Liver (tissue), 9 donors: Measurements from ENCODE around the gene VPS11. TPM values are rescaled to one million over a fixed set of nuclear protein-coding genes. Genes with fewer than 3 reads are reported as not detected.

Source experiments
- DNase-seq: peaks from one replicate; pipeline ENCODE4 v3.0.0-alpha.2; 2017; ENCODE audit warnings: low spot score
- H3K27ac ChIP-seq, 2 donors: one replicate each; pipeline ENCODE4 v1.7.0; 2013; ENCODE audit warnings: inconsistent platforms in 2 of 2, low read length in 2 of 2, control low read depth in 1 of 2, low read depth in 1 of 2, mild to moderate bottlenecking in 1 of 2
- H3K27me3 ChIP-seq, 4 donors: one replicate each; pipeline versions ENCODE4 v1.6.1 to v1.7.0; 2013; ENCODE audit warnings: low read length in 3 of 4, inconsistent platforms in 1 of 4, mild to moderate bottlenecking in 1 of 4, moderate library complexity in 1 of 4; ENCODE audit not compliant: control insufficient read depth in 4 of 4, insufficient read depth in 4 of 4
- H3K36me3 ChIP-seq, 4 donors: one replicate each; pipeline versions ENCODE4 v1.6.1 to v1.7.0; 2013; ENCODE audit warnings: low read length in 3 of 4, mild to moderate bottlenecking in 3 of 4, low read depth in 1 of 4, moderate library complexity in 1 of 4; ENCODE audit not compliant: control insufficient read depth in 4 of 4, insufficient read depth in 3 of 4
- H3K4me1 ChIP-seq, 4 donors: one replicate each; pipeline versions ENCODE4 v1.6.1 to v1.7.0; 2013; ENCODE audit warnings: low read length in 3 of 4, mild to moderate bottlenecking in 3 of 4, moderate library complexity in 1 of 4; ENCODE audit not compliant: control insufficient read depth in 4 of 4, insufficient read depth in 4 of 4
- H3K4me3 ChIP-seq, 3 donors: one replicate each; pipeline versions ENCODE4 v1.6.1 to v1.7.0; 2013; ENCODE audit warnings: low read length in 3 of 3, control low read depth in 1 of 3, low read depth in 1 of 3, mild to moderate bottlenecking in 1 of 3
- H3K9ac ChIP-seq, 2 donors: one replicate each; pipeline ENCODE4 v1.7.0; 2013; ENCODE audit warnings: low read length in 2 of 2, mild to moderate bottlenecking in 2 of 2, moderate library complexity in 2 of 2, control low read depth in 1 of 2, low read depth in 1 of 2
- H3K9me3 ChIP-seq, 4 donors: one replicate each; pipeline versions ENCODE4 v1.6.1 to v1.7.0; 2013; ENCODE audit warnings: low read length in 3 of 4; ENCODE audit not compliant: control insufficient read depth in 4 of 4
- EGR1 ChIP-seq, 2 donors: IDR thresholded peaks; 2 replicates each; pipeline ENCODE4 v1.6.1; 2016 to 2018; ENCODE audit warnings: antibody characterized with exemption in 2 of 2, low read depth in 2 of 2
- FOXA1 ChIP-seq: IDR thresholded peaks from 2 replicates; pipeline ENCODE4 v1.6.1; 2016; ENCODE audit warnings: antibody characterized with exemption
- FOXA2 ChIP-seq: IDR thresholded peaks from 2 replicates; pipeline ENCODE4 v1.6.1; 2016; ENCODE audit warnings: antibody characterized with exemption
- GABPA ChIP-seq, 2 donors: IDR thresholded peaks in 1 of 2; conservative IDR thresholded peaks in 1 of 2; 2 replicates each; pipeline ENCODE4 v1.6.1; 2016; ENCODE audit warnings: antibody characterized with exemption in 2 of 2, mild to moderate bottlenecking in 1 of 2, moderate library complexity in 1 of 2
- HNF4A ChIP-seq, 2 donors: conservative IDR thresholded peaks; 2 replicates each; pipeline ENCODE4 v1.6.1; 2016; ENCODE audit warnings: antibody characterized with exemption in 2 of 2, mild to moderate bottlenecking in 2 of 2
- HNF4G ChIP-seq: IDR thresholded peaks from 2 replicates; pipeline ENCODE4 v1.6.1; 2016; ENCODE audit warnings: antibody characterized with exemption
- JUND ChIP-seq, 2 donors: IDR thresholded peaks; 2 replicates each; pipeline ENCODE4 v1.6.1; 2016; ENCODE audit warnings: antibody characterized with exemption in 2 of 2
- NR2F2 ChIP-seq: IDR thresholded peaks from 2 replicates; pipeline ENCODE4 v1.6.1; 2016; ENCODE audit warnings: antibody characterized with exemption
- RAD21 ChIP-seq, 2 donors: IDR thresholded peaks; 2 replicates each; pipeline ENCODE4 v1.6.1; 2016; ENCODE audit warnings: antibody characterized with exemption in 2 of 2, mild to moderate bottlenecking in 2 of 2
- RXRA ChIP-seq, 2 donors: IDR thresholded peaks; 2 replicates each; pipeline ENCODE4 v1.6.1; 2017 to 2018; ENCODE audit warnings: antibody characterized with exemption in 2 of 2, mild to moderate bottlenecking in 1 of 2
- SP1 ChIP-seq: IDR thresholded peaks from 2 replicates; pipeline ENCODE4 v1.6.1; 2018; ENCODE audit warnings: antibody characterized with exemption, mild to moderate bottlenecking
- TAF1 ChIP-seq: conservative IDR thresholded peaks from 2 replicates; pipeline ENCODE4 v1.6.1; 2016; ENCODE audit warnings: antibody characterized with exemption, mild to moderate bottlenecking
- YY1 ChIP-seq: IDR thresholded peaks from 2 replicates; pipeline ENCODE4 v1.6.1; 2016; ENCODE audit warnings: antibody characterized with exemption, mild to moderate bottlenecking
- WGBS: extraction: QIAGEN DNeasy Blood & Tissue Kit; methylation state at CpG from one replicate; pipeline ENCODE4 v1.1.7; 2013; 5-methylcytosine and 5-hydroxymethylcytosine counted together
- polyA plus RNA-seq, 2 donors: library from polyadenylated mRNA; stranded (reverse) in 1 of 2; unstranded in 1 of 2; fragments of 200-250 nt in 1 of 2; fragments of >200 nt in 1 of 2; fragmentation: Nextera tagmentation in 1 of 2; extraction: Ambion mirVana in 1 of 2; gene quantifications; one replicate each; pipeline versions ENCODE4 v1.2.1 to v1.2.3, GENCODE V29; 2013 to 2015
- total RNA-seq, 2 donors: library from RNA; depleted of rRNA; stranded (reverse); fragments of >200 nt; gene quantifications; one replicate each; pipeline ENCODE4 v1.2.3, GENCODE V29; 2014
- TF ChIP-seq, protein P1 (sequence below): IDR thresholded peaks from 2 replicates; pipeline ENCODE4 v1.6.1; 2016; ENCODE audit warnings: antibody characterized with exemption
- TF ChIP-seq, protein P2 (sequence below): IDR thresholded peaks from 2 replicates; pipeline ENCODE4 v1.6.1; 2016; ENCODE audit warnings: antibody characterized with exemption
- TF ChIP-seq, protein P3 (sequence below): IDR thresholded peaks from 2 replicates; pipeline ENCODE4 v1.6.1; 2016; ENCODE audit warnings: antibody characterized with exemption, mild to moderate bottlenecking
- TF ChIP-seq, protein P4 (sequence below): fragments of 150-350 bp; IDR thresholded peaks from 2 replicates; pipeline ENCODE4 v1.5.1; 2017; ENCODE audit warnings: improper control_type of control experiment, low read depth, low read length; ENCODE audit not compliant: missing input control
- TF ChIP-seq, protein P5 (sequence below): IDR thresholded peaks from 2 replicates; pipeline ENCODE4 v1.6.1; 2016; ENCODE audit warnings: antibody characterized with exemption
- donor health status: healthy.
- donor health status: healthy.
- donor health status: healthy.
- donor health status: healthy.
- donor health status: healthy.

VPS11 gene
- total and polyA plus RNA-seq, 4 donors, result 7.2 to 17.4 (median 12.2) TPM

DNA sequence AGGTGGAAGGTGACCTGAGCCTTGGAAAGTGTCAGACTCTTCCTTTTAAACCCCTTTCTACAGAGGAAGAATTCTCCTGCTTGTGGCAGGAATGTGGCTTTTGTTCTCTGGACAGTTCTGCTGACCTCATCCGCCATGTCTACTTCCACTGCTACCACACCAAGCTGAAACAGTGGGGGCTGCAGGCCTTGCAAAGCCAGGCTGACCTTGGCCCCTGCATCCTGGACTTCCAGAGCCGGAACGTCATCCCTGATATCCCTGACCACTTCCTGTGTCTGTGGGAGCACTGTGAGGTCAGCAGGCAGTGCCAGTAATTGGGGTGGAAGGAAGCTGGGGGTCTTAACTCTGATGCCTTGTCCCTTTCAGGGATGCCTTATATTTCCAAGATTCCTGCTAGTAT is 63.0 kb downstream of the VPS11 start:
- 70% methylated on average over 3 of the region's 3 CpGs for WGBS
- Histone ChIP-seq H3K9ac (no peak overlapping the region), H3K27me3 (no peaks in the 10 kb centered on the region), H3K4me1 (peaks cover 0 to 2% (median under 1%) of the 10 kb centered on the region in 4 donors), H3K4me3 (no peak overlapping the region), H3K9me3 (no peaks in the 10 kb centered on the region), H3K36me3 (peaks cover 9 to 40% (median 27%) of the 10 kb centered on the region in 4 donors), H3K27ac (no peak overlapping the region)
- DNase-seq, result no peak
- TF ChIP-seq NR2F2, result peak; percentile 86
- peak in 1 of 2 donors; percentile 5 for TF ChIP-seq RAD21 (IDR thresholded peaks at IDR 0.05)
- peak; percentile 50 to 65 for TF ChIP-seq GABPA (IDR thresholded peaks at IDR 0.05 in 1 of 2, conservative IDR thresholded peaks at IDR 0.05 in 1 of 2)
- TF ChIP-seq, protein P1, sequence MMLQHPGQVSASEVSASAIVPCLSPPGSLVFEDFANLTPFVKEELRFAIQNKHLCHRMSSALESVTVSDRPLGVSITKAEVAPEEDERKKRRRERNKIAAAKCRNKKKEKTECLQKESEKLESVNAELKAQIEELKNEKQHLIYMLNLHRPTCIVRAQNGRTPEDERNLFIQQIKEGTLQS, result no peak
- TF ChIP-seq TAF1, result no peak
- TF ChIP-seq SP1, result no peak
- TF ChIP-seq RXRA (IDR thresholded peaks at IDR 0.05), result peak in 1 of 2 donors; percentile 18
- TF ChIP-seq, protein P2, sequence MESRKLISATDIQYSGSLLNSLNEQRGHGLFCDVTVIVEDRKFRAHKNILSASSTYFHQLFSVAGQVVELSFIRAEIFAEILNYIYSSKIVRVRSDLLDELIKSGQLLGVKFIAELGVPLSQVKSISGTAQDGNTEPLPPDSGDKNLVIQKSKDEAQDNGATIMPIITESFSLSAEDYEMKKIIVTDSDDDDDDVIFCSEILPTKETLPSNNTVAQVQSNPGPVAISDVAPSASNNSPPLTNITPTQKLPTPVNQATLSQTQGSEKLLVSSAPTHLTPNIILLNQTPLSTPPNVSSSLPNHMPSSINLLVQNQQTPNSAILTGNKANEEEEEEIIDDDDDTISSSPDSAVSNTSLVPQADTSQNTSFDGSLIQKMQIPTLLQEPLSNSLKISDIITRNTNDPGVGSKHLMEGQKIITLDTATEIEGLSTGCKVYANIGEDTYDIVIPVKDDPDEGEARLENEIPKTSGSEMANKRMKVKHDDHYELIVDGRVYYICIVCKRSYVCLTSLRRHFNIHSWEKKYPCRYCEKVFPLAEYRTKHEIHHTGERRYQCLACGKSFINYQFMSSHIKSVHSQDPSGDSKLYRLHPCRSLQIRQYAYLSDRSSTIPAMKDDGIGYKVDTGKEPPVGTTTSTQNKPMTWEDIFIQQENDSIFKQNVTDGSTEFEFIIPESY, result no peak
- no peak for TF ChIP-seq HNF4A (conservative IDR thresholded peaks at IDR 0.05)
- TF ChIP-seq HNF4G, result no peak
- TF ChIP-seq, protein P3, sequence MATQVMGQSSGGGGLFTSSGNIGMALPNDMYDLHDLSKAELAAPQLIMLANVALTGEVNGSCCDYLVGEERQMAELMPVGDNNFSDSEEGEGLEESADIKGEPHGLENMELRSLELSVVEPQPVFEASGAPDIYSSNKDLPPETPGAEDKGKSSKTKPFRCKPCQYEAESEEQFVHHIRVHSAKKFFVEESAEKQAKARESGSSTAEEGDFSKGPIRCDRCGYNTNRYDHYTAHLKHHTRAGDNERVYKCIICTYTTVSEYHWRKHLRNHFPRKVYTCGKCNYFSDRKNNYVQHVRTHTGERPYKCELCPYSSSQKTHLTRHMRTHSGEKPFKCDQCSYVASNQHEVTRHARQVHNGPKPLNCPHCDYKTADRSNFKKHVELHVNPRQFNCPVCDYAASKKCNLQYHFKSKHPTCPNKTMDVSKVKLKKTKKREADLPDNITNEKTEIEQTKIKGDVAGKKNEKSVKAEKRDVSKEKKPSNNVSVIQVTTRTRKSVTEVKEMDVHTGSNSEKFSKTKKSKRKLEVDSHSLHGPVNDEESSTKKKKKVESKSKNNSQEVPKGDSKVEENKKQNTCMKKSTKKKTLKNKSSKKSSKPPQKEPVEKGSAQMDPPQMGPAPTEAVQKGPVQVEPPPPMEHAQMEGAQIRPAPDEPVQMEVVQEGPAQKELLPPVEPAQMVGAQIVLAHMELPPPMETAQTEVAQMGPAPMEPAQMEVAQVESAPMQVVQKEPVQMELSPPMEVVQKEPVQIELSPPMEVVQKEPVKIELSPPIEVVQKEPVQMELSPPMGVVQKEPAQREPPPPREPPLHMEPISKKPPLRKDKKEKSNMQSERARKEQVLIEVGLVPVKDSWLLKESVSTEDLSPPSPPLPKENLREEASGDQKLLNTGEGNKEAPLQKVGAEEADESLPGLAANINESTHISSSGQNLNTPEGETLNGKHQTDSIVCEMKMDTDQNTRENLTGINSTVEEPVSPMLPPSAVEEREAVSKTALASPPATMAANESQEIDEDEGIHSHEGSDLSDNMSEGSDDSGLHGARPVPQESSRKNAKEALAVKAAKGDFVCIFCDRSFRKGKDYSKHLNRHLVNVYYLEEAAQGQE, result no peak
- no peak for TF ChIP-seq JUND (IDR thresholded peaks at IDR 0.05)
- no peak for TF ChIP-seq FOXA1
- no peak for TF ChIP-seq EGR1 (IDR thresholded peaks at IDR 0.05; ENCODE audit: low read depth in 2 of 2)
- no peak for TF ChIP-seq YY1
- TF ChIP-seq FOXA2, result no peak
- TF ChIP-seq, protein P4, sequence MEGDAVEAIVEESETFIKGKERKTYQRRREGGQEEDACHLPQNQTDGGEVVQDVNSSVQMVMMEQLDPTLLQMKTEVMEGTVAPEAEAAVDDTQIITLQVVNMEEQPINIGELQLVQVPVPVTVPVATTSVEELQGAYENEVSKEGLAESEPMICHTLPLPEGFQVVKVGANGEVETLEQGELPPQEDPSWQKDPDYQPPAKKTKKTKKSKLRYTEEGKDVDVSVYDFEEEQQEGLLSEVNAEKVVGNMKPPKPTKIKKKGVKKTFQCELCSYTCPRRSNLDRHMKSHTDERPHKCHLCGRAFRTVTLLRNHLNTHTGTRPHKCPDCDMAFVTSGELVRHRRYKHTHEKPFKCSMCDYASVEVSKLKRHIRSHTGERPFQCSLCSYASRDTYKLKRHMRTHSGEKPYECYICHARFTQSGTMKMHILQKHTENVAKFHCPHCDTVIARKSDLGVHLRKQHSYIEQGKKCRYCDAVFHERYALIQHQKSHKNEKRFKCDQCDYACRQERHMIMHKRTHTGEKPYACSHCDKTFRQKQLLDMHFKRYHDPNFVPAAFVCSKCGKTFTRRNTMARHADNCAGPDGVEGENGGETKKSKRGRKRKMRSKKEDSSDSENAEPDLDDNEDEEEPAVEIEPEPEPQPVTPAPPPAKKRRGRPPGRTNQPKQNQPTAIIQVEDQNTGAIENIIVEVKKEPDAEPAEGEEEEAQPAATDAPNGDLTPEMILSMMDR, result no peak
- TF ChIP-seq, protein P5, sequence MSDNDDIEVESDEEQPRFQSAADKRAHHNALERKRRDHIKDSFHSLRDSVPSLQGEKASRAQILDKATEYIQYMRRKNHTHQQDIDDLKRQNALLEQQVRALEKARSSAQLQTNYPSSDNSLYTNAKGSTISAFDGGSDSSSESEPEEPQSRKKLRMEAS, result no peak

Other genes starting within 250 kb of the VPS11 start
- gene CXCR5, start 183.9 kb upstream of the VPS11 start, total RNA-seq, result not detected
- under 1 TPM; 0.06 to 0.92 TPM for gene CXCR5, start 183.9 kb upstream of the VPS11 start, polyA plus RNA-seq
- gene BCL9L, start 141.9 kb upstream of the VPS11 start, total RNA-seq, result 10 to 100 TPM in 1 of 2 donors, 1 to 10 TPM in 1; 6.1 to 10.2 TPM
- gene BCL9L, start 141.9 kb upstream of the VPS11 start, polyA plus RNA-seq, result 10 to 100 TPM in 1 of 2 donors, 1 to 10 TPM in 1; 2.2 to 11.6 TPM
- not detected for gene UPK2, start 111.5 kb upstream of the VPS11 start, total RNA-seq
- not detected for gene UPK2, start 111.5 kb upstream of the VPS11 start, polyA plus RNA-seq
- not detected for gene FOXR1, start 96.1 kb upstream of the VPS11 start, total RNA-seq
- gene FOXR1, start 96.1 kb upstream of the VPS11 start, polyA plus RNA-seq, result not detected
- gene CENATAC, start 69.7 kb upstream of the VPS11 start, total RNA-seq, result 10 to 100 TPM; 12.0 to 33.6 TPM
- 10 to 100 TPM in 1 of 2 donors, 1 to 10 TPM in 1; 6.0 to 14.5 TPM for gene CENATAC, start 69.7 kb upstream of the VPS11 start, polyA plus RNA-seq
- gene RPS25, start 49.5 kb upstream of the VPS11 start, total RNA-seq, result 100 to 1,000 TPM; 228 to 294 TPM
- 100 to 1,000 TPM; 477 to 499 TPM for gene RPS25, start 49.5 kb upstream of the VPS11 start, polyA plus RNA-seq
- 10 to 100 TPM; 32.8 to 35.7 TPM for gene TRAPPC4, start 49.1 kb upstream of the VPS11 start, total RNA-seq
- 10 to 100 TPM; 21.1 to 32.1 TPM for gene TRAPPC4, start 49.1 kb upstream of the VPS11 start, polyA plus RNA-seq
- gene SLC37A4, start 36.9 kb upstream of the VPS11 start, total RNA-seq, result 100 to 1,000 TPM in 1 of 2 donors, 10 to 100 TPM in 1; 62.7 to 184 TPM
- gene SLC37A4, start 36.9 kb upstream of the VPS11 start, polyA plus RNA-seq, result 10 to 100 TPM; 93.8 to 98.7 TPM
- gene HYOU1, start 10.6 kb upstream of the VPS11 start, total RNA-seq, result 100 to 1,000 TPM in 1 of 2 donors, 10 to 100 TPM in 1; 46.3 to 270 TPM
- gene HYOU1, start 10.6 kb upstream of the VPS11 start, polyA plus RNA-seq, result 100 to 1,000 TPM in 1 of 2 donors, 10 to 100 TPM in 1; 41.6 to 191 TPM
- 100 to 1,000 TPM in 1 of 2 donors, 10 to 100 TPM in 1; 10.5 to 224 TPM for gene HMBS, start 17.1 kb downstream of the VPS11 start, total RNA-seq
- 10 to 100 TPM; 21.2 to 32.2 TPM for gene HMBS, start 17.1 kb downstream of the VPS11 start, polyA plus RNA-seq
- gene DPAGT1, start 34.0 kb downstream of the VPS11 start, total RNA-seq, result 10 to 100 TPM; 12.8 to 40.5 TPM
- gene DPAGT1, start 34.0 kb downstream of the VPS11 start, polyA plus RNA-seq, result 10 to 100 TPM; 34.3 to 48.0 TPM
- gene C2CD2L, start 39.5 kb downstream of the VPS11 start, total RNA-seq, result 1 to 10 TPM; 3.5 to 6.1 TPM
- gene C2CD2L, start 39.5 kb downstream of the VPS11 start, polyA plus RNA-seq, result 1 to 10 TPM; 2.5 to 6.3 TPM
- 10 to 100 TPM; 10.2 to 14.3 TPM for gene HINFP, start 53.8 kb downstream of the VPS11 start, total RNA-seq
- 1 to 10 TPM; 6.4 to 6.5 TPM for gene HINFP, start 53.8 kb downstream of the VPS11 start, polyA plus RNA-seq
- gene ABCG4, start 81.2 kb downstream of the VPS11 start, total RNA-seq, result under 1 TPM; 0.05 to 0.17 TPM
- under 1 TPM in 1 of 2 donors, not detected in 1; 0.03 TPM for gene ABCG4, start 81.2 kb downstream of the VPS11 start, polyA plus RNA-seq
- 10 to 100 TPM; 11.0 to 12.0 TPM for gene NLRX1, start 100.9 kb downstream of the VPS11 start, total RNA-seq
- 1 to 10 TPM; 4.2 to 9.8 TPM for gene NLRX1, start 100.9 kb downstream of the VPS11 start, polyA plus RNA-seq
- under 1 TPM in 1 of 2 donors, not detected in 1; 0.17 TPM for gene NHERF4, start 117.7 kb downstream of the VPS11 start, total RNA-seq
- gene NHERF4, start 117.7 kb downstream of the VPS11 start, polyA plus RNA-seq, result under 1 TPM in 1 of 2 donors, not detected in 1; 0.03 TPM
- 1 to 10 TPM; 5.3 to 5.5 TPM for gene CBL, start 138.5 kb downstream of the VPS11 start, total RNA-seq
- gene CBL, start 138.5 kb downstream of the VPS11 start, polyA plus RNA-seq, result 1 to 10 TPM; 1.6 to 1.7 TPM
- gene MCAM, start 249.3 kb downstream of the VPS11 start, total RNA-seq, result 10 to 100 TPM in 1 of 2 donors, 1 to 10 TPM in 1; 8.4 to 49.6 TPM
- 10 to 100 TPM in 1 of 2 donors, 1 to 10 TPM in 1; 2.2 to 10.3 TPM for gene MCAM, start 249.3 kb downstream of the VPS11 start, polyA plus RNA-seq